Osteoblast (primary cell): ENCODE measurements around the gene KLF4. TPM values are rescaled to one million over a fixed set of nuclear protein-coding genes. Genes with fewer than 3 reads are reported as not detected.

Source experiments
- DNase-seq: peaks from one replicate; pipeline ENCODE4 v3.0.0; 2011; ENCODE audit warnings: low spot score, mixed read lengths; ENCODE audit not compliant: insufficient read length; ENCODE audit errors: missing footprints
- H2AFZ ChIP-seq: 2 replicates; pipeline ENCODE4 v1.6.0; 2011; ENCODE audit warnings: mild to moderate bottlenecking, low read length
- H3K27ac ChIP-seq: 2 replicates; pipeline ENCODE4 v1.5.1; 2011; ENCODE audit warnings: mild to moderate bottlenecking, low read depth, low read length, moderate library complexity
- H3K27me3 ChIP-seq: 2 replicates; pipeline ENCODE4 v1.6.0; 2012; ENCODE audit warnings: mild to moderate bottlenecking, control low read depth, inconsistent platforms, low read length, moderate library complexity; ENCODE audit not compliant: insufficient read depth
- H3K36me3 ChIP-seq: 2 replicates; pipeline ENCODE4 v1.5.1; 2011; ENCODE audit warnings: mild to moderate bottlenecking, low read length, control low read depth, moderate library complexity; ENCODE audit not compliant: insufficient read depth
- H3K4me1 ChIP-seq: 2 replicates; pipeline ENCODE4 v1.5.1; 2011; ENCODE audit warnings: mild to moderate bottlenecking, low read length, control low read depth, moderate library complexity; ENCODE audit not compliant: insufficient read depth
- H3K4me2 ChIP-seq: 2 replicates; pipeline ENCODE4 v1.6.0; 2011; ENCODE audit warnings: mild to moderate bottlenecking, low read length; ENCODE audit not compliant: insufficient read depth
- H3K4me3 ChIP-seq: fragments of 200-600 bp; sonication (generic); 3 replicates; pipeline ENCODE4 v1.5.1; 2012; ENCODE audit warnings: mild to moderate bottlenecking, low read length, inconsistent platforms; ENCODE audit not compliant: insufficient read depth
- H3K79me2 ChIP-seq: 2 replicates; pipeline ENCODE4 v1.6.0; 2012; ENCODE audit warnings: mild to moderate bottlenecking, low read length, control low read depth, inconsistent platforms; ENCODE audit not compliant: insufficient read depth
- H3K9me3 ChIP-seq: 2 replicates; pipeline ENCODE4 v1.5.1; 2011; ENCODE audit warnings: low read depth, low read length, control low read depth
- H4K20me1 ChIP-seq: 2 replicates; pipeline ENCODE4 v1.6.0; 2012; ENCODE audit warnings: mild to moderate bottlenecking, low read length, control low read depth; ENCODE audit not compliant: insufficient read depth
- total RNA-seq: library from RNA; depleted of rRNA; stranded (reverse); fragments of >200 nt; gene quantifications from 2 replicates; pipeline ENCODE4 v1.2.3, GENCODE V29; 2012
- TF ChIP-seq, protein P1 (sequence below): IDR thresholded peaks from 2 replicates; pipeline ENCODE4 v1.5.1; 2011; ENCODE audit warnings: mild to moderate bottlenecking, low read depth, low read length, moderate library complexity; ENCODE audit errors: extremely low read depth

KLF4 gene
- total RNA-seq, 1 donor, result 34.7 TPM

DNA sequence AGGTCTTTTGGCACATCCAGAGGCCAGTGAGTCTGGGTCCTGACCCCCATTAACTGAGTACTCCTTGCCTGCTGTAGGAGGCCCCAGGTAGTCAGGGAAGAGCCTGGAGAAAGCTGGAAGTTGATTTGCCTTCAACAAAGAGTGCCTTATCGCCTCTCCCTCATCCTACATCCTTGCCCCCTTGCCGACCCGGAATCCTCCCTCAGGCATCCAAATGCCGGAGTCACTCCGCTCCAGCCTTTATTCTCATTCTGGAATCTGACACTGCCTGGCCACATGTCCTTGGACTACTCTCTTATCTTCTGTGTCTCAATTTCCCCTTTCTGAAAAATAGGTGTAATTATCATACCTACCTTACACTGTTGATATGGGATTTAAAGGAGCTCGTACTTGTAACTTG is 39.1 kb upstream of the KLF4 start:
- Histone ChIP-seq H3K27ac (no peak overlapping the region), H2AFZ (no peak overlapping the region), H3K4me2 (no peak overlapping the region)

DNA sequence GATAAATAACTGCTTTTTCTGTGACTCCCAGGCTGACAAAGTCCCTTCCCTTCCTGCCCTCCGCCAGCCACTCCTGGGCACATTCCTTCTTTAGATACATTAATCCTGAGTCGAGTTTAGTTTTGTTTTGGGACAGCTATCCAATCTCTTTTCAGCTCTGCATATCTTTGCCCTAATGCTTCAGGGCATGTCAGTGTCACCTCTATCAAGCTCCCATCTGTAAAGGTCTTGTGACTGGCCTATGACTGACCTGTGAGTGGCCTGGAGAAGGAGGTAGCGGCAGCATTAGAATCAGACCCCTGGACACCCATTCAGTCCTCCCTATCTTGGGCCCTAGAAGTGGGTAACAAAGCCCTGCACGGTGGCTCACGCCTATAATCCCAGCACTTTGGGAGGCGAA is 34.0 kb upstream of the KLF4 start:
- Histone ChIP-seq H3K79me2 (no peaks in the 10 kb centered on the region), H3K9me3 (no peaks in the 10 kb centered on the region), H3K27me3 (no peaks in the 10 kb centered on the region), H2AFZ (no peak overlapping the region), H3K27ac (no peak overlapping the region), H4K20me1 (no peaks in the 10 kb centered on the region), H3K4me3 (no peak overlapping the region), H3K36me3 (no peaks in the 10 kb centered on the region), H3K4me1 (no peaks in the 10 kb centered on the region), H3K4me2 (no peak overlapping the region)
- DNase-seq, result no peak
- TF ChIP-seq, protein P1, sequence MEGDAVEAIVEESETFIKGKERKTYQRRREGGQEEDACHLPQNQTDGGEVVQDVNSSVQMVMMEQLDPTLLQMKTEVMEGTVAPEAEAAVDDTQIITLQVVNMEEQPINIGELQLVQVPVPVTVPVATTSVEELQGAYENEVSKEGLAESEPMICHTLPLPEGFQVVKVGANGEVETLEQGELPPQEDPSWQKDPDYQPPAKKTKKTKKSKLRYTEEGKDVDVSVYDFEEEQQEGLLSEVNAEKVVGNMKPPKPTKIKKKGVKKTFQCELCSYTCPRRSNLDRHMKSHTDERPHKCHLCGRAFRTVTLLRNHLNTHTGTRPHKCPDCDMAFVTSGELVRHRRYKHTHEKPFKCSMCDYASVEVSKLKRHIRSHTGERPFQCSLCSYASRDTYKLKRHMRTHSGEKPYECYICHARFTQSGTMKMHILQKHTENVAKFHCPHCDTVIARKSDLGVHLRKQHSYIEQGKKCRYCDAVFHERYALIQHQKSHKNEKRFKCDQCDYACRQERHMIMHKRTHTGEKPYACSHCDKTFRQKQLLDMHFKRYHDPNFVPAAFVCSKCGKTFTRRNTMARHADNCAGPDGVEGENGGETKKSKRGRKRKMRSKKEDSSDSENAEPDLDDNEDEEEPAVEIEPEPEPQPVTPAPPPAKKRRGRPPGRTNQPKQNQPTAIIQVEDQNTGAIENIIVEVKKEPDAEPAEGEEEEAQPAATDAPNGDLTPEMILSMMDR, result no peak

More for the DNA sequence above, 39.1 kb upstream of the KLF4 start:
- H3K4me3 ChIP-seq, result no peak overlapping the region
- no peak for DNase-seq
- TF ChIP-seq, protein P1, result no peak
- no peaks in the 10 kb centered on the region for H3K79me2 ChIP-seq
- H3K27me3 ChIP-seq, result no peaks in the 10 kb centered on the region
- H3K4me1 ChIP-seq, result no peaks in the 10 kb centered on the region
- H3K9me3 ChIP-seq, result no peaks in the 10 kb centered on the region
- no peaks in the 10 kb centered on the region for H3K36me3 ChIP-seq
- no peaks in the 10 kb centered on the region for H4K20me1 ChIP-seq

DNA sequence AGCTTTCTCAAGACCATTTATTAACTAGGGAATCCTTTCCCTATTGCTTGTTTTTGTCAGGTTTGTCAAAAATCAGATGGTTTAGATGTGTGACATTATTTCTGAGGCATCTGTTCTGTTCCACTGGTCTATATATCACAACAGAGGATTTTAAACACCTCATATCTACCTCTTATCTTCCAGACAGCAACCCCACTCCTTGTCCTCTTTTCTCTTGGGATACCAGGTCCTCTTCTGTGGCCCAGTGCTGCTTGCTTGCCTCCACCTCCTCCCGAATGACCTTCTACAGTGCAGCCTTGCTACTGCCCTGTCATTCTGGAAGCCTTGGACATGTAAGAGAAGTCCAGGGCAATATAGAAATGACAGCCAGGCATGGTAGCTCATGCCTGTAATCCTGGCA is 30.6 kb upstream of the KLF4 start:
- Histone ChIP-seq H2AFZ (no peak overlapping the region), H3K27ac (no peak overlapping the region), H3K4me3 (no peak overlapping the region), H4K20me1 (no peaks in the 10 kb centered on the region), H3K9me3 (no peaks in the 10 kb centered on the region), H3K4me2 (no peak overlapping the region), H3K27me3 (no peaks in the 10 kb centered on the region), H3K79me2 (no peaks in the 10 kb centered on the region), H3K4me1 (no peaks in the 10 kb centered on the region), H3K36me3 (no peaks in the 10 kb centered on the region)
- no peak for DNase-seq
- TF ChIP-seq, protein P1, result no peak

DNA sequence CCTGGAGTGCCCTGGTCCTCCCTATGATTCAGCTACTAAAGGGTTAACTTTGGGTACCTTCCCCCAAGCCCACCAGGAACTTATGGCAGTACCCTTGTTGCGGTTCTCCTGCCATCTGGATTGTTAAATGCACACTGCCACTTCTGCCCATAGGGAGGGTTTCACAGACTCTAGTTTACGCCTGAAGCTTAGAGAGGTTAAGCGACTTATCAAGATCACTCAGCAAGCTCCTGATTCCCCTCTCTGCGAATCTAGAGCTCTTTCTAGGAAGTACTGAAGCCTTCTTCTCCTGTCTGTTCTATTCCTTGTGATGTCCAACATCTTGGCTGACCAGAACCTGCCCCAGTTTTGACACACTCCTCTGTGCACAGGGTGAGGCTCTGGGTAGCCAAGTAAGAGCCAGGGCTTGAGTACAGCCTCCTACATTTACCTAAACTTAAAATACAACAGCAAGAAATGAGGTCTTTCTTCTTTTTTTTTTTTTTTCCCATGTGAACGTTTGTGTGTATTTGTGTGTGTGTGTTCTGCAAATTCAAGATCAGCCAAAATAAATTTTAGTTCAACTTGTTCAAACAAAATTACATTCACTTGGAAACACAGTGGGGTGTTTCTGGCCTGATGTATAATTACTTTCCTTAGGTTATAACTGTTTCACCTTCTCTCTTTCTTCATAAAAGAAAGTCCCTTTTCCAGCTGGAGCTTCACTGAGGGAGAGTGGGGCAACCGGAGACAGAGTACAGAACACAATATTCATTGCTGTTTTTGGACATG is 28.7 kb upstream of the KLF4 start:
- TF ChIP-seq, protein P1, result no peak
- no peak overlapping the region for H3K4me3 ChIP-seq
- no peak overlapping the region for H2AFZ ChIP-seq
- no peaks in the 10 kb centered on the region for H3K9me3 ChIP-seq
- no peaks in the 10 kb centered on the region for H4K20me1 ChIP-seq
- H3K4me1 ChIP-seq, result no peaks in the 10 kb centered on the region
- no peak for DNase-seq
- H3K27me3 ChIP-seq, result no peaks in the 10 kb centered on the region
- no peak overlapping the region for H3K27ac ChIP-seq
- H3K36me3 ChIP-seq, result no peaks in the 10 kb centered on the region
- H3K79me2 ChIP-seq, result no peaks in the 10 kb centered on the region
- H3K4me2 ChIP-seq, result no peak overlapping the region
